ENCODE results near the gene KLHL6. TPM values are rescaled to one million over a fixed set of nuclear protein-coding genes. Genes with fewer than 3 reads are reported as not detected.

KLHL6 gene
- total and polyA plus RNA-seq, 2 of the 13 experiments (the other 11 are each of a cell fraction or from before 2014, with no cell fraction given): not detected

DNA sequence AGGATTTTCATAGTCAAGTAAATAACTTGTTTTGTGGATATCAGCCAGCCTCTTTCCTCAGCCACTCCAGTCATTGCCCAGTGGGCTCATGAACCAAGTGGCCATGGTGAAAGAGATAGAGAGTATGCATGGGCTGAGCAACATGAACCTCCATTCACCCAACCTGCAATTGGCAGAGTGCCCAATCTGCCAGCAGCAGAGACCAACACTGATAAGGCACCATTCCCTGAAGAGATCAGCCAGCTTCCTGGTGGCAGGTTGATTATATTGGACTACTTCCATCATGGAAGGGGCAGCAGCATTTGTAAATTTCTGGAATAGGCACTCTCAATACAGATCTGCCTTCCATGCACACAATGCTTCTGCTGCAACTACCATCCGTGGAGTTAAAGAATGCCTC is 116.8 kb downstream of the KLHL6 start:
- Histone ChIP-seq H3K9me3 (ENCODE audit: low read length) (peaks cover 6% of the 10 kb centered on the region), H3K36me3 (replicated peaks in 1 of 2; ENCODE audit: control insufficient read depth in 1 of 2, insufficient read depth in 2 of 2, low read length in 2 of 2) (no peaks in the 10 kb centered on the region), H3K4me1 (ENCODE audit: insufficient read depth, low read length) (peaks cover 8% of the 10 kb centered on the region), H4K20me1 (ENCODE audit: insufficient read depth, low read length) (no peaks in the 10 kb centered on the region), H3K4me2 (ENCODE audit: low read depth, low read length) (no peak overlapping the region), H3K27me3 (ENCODE audit: control insufficient read depth in 1 of 2, insufficient read depth in 2 of 2, low read length in 2 of 2) (peaks cover 0 to 8% of the 10 kb centered on the region in 2 experiments; a peak in 2 of 5 replicates), H2AFZ (ENCODE audit: low read length) (no peak overlapping the region), H3K79me2 (ENCODE audit: insufficient read depth, low read length) (no peaks in the 10 kb centered on the region), H3K4me3 (replicated peaks in 1 of 3; ENCODE audit: insufficient read depth in 1 of 3, low read depth in 2 of 3, low read length in 3 of 3) (no peak overlapping the region), H3K9ac (ENCODE audit: insufficient read depth, low read depth, low read length) (no peak overlapping the region), H3K27ac (ENCODE audit: extremely low read length, insufficient read depth, low read length) (no peak overlapping the region)
- 9% methylated on average over 1 of the region's 1 CpG for WGBS (ENCODE audit: low lambda C conversion rate)
- TF ChIP-seq, protein P1, sequence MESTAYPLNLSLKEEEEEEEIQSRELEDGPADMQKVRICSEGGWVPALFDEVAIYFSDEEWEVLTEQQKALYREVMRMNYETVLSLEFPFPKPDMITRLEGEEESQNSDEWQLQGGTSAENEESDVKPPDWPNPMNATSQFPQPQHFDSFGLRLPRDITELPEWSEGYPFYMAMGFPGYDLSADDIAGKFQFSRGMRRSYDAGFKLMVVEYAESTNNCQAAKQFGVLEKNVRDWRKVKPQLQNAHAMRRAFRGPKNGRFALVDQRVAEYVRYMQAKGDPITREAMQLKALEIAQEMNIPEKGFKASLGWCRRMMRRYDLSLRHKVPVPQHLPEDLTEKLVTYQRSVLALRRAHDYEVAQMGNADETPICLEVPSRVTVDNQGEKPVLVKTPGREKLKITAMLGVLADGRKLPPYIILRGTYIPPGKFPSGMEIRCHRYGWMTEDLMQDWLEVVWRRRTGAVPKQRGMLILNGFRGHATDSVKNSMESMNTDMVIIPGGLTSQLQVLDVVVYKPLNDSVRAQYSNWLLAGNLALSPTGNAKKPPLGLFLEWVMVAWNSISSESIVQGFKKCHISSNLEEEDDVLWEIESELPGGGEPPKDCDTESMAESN (CRISPR knock-in tag; conservative IDR thresholded peaks at IDR 0.05): no peak
- TF ChIP-seq ZBTB3 (CRISPR knock-in tag; IDR thresholded peaks at IDR 0.05; ENCODE audit: borderline replicate concordance, low read depth): no peak
- TF ChIP-seq, protein P2, sequence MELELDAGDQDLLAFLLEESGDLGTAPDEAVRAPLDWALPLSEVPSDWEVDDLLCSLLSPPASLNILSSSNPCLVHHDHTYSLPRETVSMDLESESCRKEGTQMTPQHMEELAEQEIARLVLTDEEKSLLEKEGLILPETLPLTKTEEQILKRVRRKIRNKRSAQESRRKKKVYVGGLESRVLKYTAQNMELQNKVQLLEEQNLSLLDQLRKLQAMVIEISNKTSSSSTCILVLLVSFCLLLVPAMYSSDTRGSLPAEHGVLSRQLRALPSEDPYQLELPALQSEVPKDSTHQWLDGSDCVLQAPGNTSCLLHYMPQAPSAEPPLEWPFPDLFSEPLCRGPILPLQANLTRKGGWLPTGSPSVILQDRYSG (CRISPR knock-in tag; IDR thresholded peaks at IDR 0.05): no peak
- TF ChIP-seq ZNF768 (CRISPR knock-in tag; IDR thresholded peaks at IDR 0.05): no peak
- TF ChIP-seq ETV6 (CRISPR knock-in tag; conservative IDR thresholded peaks at IDR 0.05): no peak
- TF ChIP-seq, protein P3, sequence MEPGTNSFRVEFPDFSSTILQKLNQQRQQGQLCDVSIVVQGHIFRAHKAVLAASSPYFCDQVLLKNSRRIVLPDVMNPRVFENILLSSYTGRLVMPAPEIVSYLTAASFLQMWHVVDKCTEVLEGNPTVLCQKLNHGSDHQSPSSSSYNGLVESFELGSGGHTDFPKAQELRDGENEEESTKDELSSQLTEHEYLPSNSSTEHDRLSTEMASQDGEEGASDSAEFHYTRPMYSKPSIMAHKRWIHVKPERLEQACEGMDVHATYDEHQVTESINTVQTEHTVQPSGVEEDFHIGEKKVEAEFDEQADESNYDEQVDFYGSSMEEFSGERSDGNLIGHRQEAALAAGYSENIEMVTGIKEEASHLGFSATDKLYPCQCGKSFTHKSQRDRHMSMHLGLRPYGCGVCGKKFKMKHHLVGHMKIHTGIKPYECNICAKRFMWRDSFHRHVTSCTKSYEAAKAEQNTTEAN (CRISPR knock-in tag; conservative IDR thresholded peaks at IDR 0.05): no peak
- ATAC-seq (no peak), DNase-seq (ENCODE audit: low spot score) (no peak), FAIRE-seq (no peak)
- intact Hi-C loops (cut with micrococcal nuclease; ENCODE audit: unreplicated experiment) (no loop called here), in situ Hi-C loops (cut with HindIII; ENCODE audit: extremely low pct_ligation_motif_present, low pct_unique_long_range_greater_than_20kb) (no loop called here)
- CTCF ChIA-PET (ENCODE audit: low intra/inter-chr PET ratio, low total read pairs): no interaction called here
- POLR2A ChIA-PET: no interaction called here
- BruUV-seq (replicated peaks): no TSS peak

All from HepG2 (cell line).